ENCODE results near the gene CDC73. TPM values are rescaled to one million over a fixed set of nuclear protein-coding genes. Genes with fewer than 3 reads are reported as not detected.

The CDC73 gene
- total RNA-seq, 4 donors from 2014 or later, result 17.0 to 30.0 (median 26.6) TPM

- Histone ChIP-seq H3K4me3 (no peak overlapping the region), H3K9me3 (no peaks in the 10 kb centered on the region), H3K27ac (no peak overlapping the region), H3K36me3 (peaks cover 7% of the 10 kb centered on the region), H3K4me1 (no peaks in the 10 kb centered on the region), H3K27me3 (no peaks in the 10 kb centered on the region)
- 83% methylated on average over 2 of the region's 2 CpGs for WGBS
- TF ChIP-seq POLR2A (IDR thresholded peaks at IDR 0.05), result no peak
- TF ChIP-seq CTCF (IDR thresholded peaks at IDR 0.05), result no peak
- no peak for TF ChIP-seq EP300 (IDR thresholded peaks at IDR 0.05)
- no peak for TF ChIP-seq POLR2AphosphoS5 (IDR thresholded peaks at IDR 0.05)
- no peak for DNase-seq (ENCODE audit: low spot score in 2 of 2)
These were observed 137.8 kb downstream of the CDC73 start for GRCh38 chr1:193259636-193260035.

DNA sequence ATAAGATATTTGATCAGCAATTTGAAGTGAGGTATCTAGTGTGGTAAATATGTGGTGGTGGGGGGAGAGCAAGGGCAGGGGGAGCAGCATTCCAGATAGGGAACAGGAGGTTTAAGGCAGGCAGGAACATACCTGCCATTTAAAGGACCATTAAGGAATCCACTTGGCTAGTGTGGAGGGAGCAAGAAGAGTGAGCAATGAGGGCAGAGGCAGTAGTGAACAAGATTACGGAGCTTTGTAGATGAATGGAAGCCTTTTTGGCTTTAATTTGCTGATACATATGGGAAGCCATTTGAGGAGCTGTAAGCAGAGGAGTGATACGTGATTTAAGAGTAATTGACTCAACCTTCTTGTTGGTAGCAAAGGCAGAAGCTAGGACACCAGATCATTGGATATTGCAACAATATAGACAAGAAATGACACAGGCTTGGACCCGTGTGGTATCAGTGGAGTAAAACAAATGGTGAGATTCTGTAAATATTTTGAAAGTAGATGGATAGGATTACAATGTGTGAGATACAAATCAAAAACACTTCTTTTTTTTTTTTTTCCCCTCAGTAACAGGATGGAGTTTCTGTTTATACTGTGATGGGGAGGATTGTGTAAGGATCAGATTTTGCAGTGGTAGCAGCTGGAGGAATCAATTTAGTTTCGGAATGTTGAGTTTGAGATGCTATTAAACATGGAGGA is 138.4 kb downstream of the CDC73 start:
- no peak for DNase-seq (ENCODE audit: low spot score in 2 of 2)
- peaks cover 7% of the 10 kb centered on the region for H3K36me3 ChIP-seq
- H3K27ac ChIP-seq, result no peak overlapping the region
- TF ChIP-seq EP300 (IDR thresholded peaks at IDR 0.05), result no peak
- TF ChIP-seq POLR2A (IDR thresholded peaks at IDR 0.05), result no peak
- no peak for TF ChIP-seq CTCF (IDR thresholded peaks at IDR 0.05)
- no peak for TF ChIP-seq POLR2AphosphoS5 (IDR thresholded peaks at IDR 0.05)
- WGBS, result 90% methylated on average over 4 of the region's 4 CpGs
- no peaks in the 10 kb centered on the region for H3K4me1 ChIP-seq
- H3K4me3 ChIP-seq, result no peak overlapping the region
- H3K9me3 ChIP-seq, result no peaks in the 10 kb centered on the region
- no peaks in the 10 kb centered on the region for H3K27me3 ChIP-seq

GRCh38 chr1:193260896-193261295 is 139.1 kb downstream of the CDC73 start:
- H3K9me3 ChIP-seq, result no peaks in the 10 kb centered on the region
- no peak overlapping the region for H3K4me3 ChIP-seq
- no peak overlapping the region for H3K27ac ChIP-seq
- no peak for DNase-seq (ENCODE audit: low spot score in 2 of 2)
- TF ChIP-seq EP300 (IDR thresholded peaks at IDR 0.05) (no peak), CTCF (IDR thresholded peaks at IDR 0.05) (no peak), POLR2A (IDR thresholded peaks at IDR 0.05) (no peak), POLR2AphosphoS5 (IDR thresholded peaks at IDR 0.05) (no peak)
- no peaks in the 10 kb centered on the region for H3K4me1 ChIP-seq
- peaks cover 7% of the 10 kb centered on the region for H3K36me3 ChIP-seq
- H3K27me3 ChIP-seq, result no peaks in the 10 kb centered on the region

DNA sequence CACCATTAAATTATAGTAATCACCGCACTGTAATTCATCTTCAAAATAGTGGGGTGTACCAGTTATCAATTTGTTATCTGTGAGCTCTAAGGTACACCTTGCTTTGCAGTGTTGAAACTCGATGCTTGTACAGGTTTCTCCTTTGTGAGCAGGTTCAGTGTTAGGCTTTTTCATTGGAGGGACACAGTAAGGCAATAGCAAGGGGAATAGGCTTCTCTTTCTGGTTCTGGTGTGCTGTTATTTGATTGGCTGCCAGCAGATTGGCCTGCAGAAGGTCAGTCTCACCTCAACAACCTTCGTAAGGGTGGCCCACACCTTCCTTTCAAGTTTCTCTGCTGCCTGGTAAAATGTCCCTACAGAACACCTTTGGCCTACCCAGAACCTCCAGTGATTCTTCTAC is 140.8 kb downstream of the CDC73 start:
- TF ChIP-seq EP300 (IDR thresholded peaks at IDR 0.05) (no peak), CTCF (IDR thresholded peaks at IDR 0.05) (no peak), POLR2A (IDR thresholded peaks at IDR 0.05) (no peak), POLR2AphosphoS5 (IDR thresholded peaks at IDR 0.05) (no peak)
- no peak for DNase-seq (ENCODE audit: low spot score in 2 of 2)

GRCh38 chr1:193264313-193265065 is 142.7 kb downstream of the CDC73 start:
- DNase-seq (ENCODE audit: low spot score in 2 of 2), result no peak
- TF ChIP-seq CTCF (IDR thresholded peaks at IDR 0.05), result no peak
- no peak for TF ChIP-seq EP300 (IDR thresholded peaks at IDR 0.05)
- no peak for TF ChIP-seq POLR2A (IDR thresholded peaks at IDR 0.05)
- no peak for TF ChIP-seq POLR2AphosphoS5 (IDR thresholded peaks at IDR 0.05)
- no peaks in the 10 kb centered on the region for H3K36me3 ChIP-seq
- H3K4me1 ChIP-seq, result no peaks in the 10 kb centered on the region
- 79% methylated on average over 4 of the region's 4 CpGs for WGBS
- H3K4me3 ChIP-seq, result no peak overlapping the region
- no peaks in the 10 kb centered on the region for H3K9me3 ChIP-seq
- no peak overlapping the region for H3K27ac ChIP-seq
- no peaks in the 10 kb centered on the region for H3K27me3 ChIP-seq

More for the DNA sequence above, 140.8 kb downstream of the CDC73 start:
- Histone ChIP-seq H3K36me3 (peaks cover 7% of the 10 kb centered on the region), H3K27me3 (no peaks in the 10 kb centered on the region), H3K4me1 (no peaks in the 10 kb centered on the region), H3K9me3 (no peaks in the 10 kb centered on the region), H3K27ac (no peak overlapping the region), H3K4me3 (no peak overlapping the region)
- 90% methylated on average over 3 of the region's 3 CpGs for WGBS

Measured in suprapubic skin (tissue), 4 donors.